Erythroblast (primary cell): ENCODE data around the gene DGAT2.

ENCODE experiments used
- GATA1 ChIP-seq: IDR thresholded peaks from 2 replicates; pipeline ENCODE4 v1.6.1; 2011; ENCODE audit warnings: low read depth, mild to moderate bottlenecking, control low read depth, low read length, moderate library complexity
- POLR2A ChIP-seq: IDR thresholded peaks from 2 replicates; pipeline ENCODE4 v1.6.1; 2011; ENCODE audit warnings: mild to moderate bottlenecking, low read length

DNA sequence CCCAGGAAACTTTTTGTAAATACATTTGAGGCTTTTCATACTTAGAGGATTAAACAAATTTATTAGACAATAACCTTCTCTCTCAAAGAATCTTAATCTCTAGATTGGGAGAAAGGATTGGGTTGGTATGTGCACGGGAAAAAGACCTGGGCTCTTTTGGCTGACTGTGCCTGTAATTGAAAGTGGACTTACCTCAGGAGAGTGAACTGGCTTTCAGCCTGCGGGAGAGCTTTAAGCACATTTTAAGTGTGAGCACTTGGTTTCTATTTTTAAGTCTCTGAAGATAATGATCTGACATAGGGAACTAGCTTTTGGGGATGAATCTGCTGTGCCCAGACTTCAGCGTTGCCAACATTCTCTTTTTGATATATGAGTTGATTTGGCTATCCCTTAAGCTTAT is 82.2 kb downstream of the DGAT2 start:
- no peak for TF ChIP-seq POLR2A
- TF ChIP-seq GATA1, result no peak
